ENCODE results near the gene IRAK1BP1.

Gene IRAK1BP1

GRCh38 chr6:78925317-78925716 is 58.0 kb downstream of the IRAK1BP1 start:
- Histone ChIP-seq H3K27ac (ENCODE audit: low read depth, low read length) (no peak overlapping the region), H3K27me3 (ENCODE audit: low read length) (no peaks in the 10 kb centered on the region), H3K9ac (ENCODE audit: low read length) (no peak overlapping the region), H2AFZ (ENCODE audit: low read depth, low read length, severe bottlenecking) (no peak overlapping the region), H3F3A (ENCODE audit: insufficient read depth) (no peaks in the 10 kb centered on the region), H3K79me2 (ENCODE audit: insufficient read depth, low read length) (no peaks in the 10 kb centered on the region), H3K9me2 (replicated peaks; ENCODE audit: insufficient read depth, low read length) (no peaks in the 10 kb centered on the region), H3K4me3 (ENCODE audit: insufficient read depth, low read length, poor library complexity, severe bottlenecking) (no peak overlapping the region), H4K20me1 (ENCODE audit: low read depth, low read length) (no peaks in the 10 kb centered on the region), H3K4me2 (ENCODE audit: low read depth, low read length, poor library complexity, severe bottlenecking) (no peak overlapping the region), H3K36me3 (ENCODE audit: low read length) (no peaks in the 10 kb centered on the region), H3K9me3 (ENCODE audit: insufficient read depth, low read length) (no peaks in the 10 kb centered on the region)
- TF ChIP-seq CTCF (IDR thresholded peaks at IDR 0.05; ENCODE audit: insufficient read depth, low read length, poor library complexity, severe bottlenecking) (no peak), EZH2phosphoT487 (conservative IDR thresholded peaks at IDR 0.05; ENCODE audit: low read length) (no peak)

- no peak overlapping the region for H2AFZ ChIP-seq (ENCODE audit: low read depth, low read length, severe bottlenecking)
Observed at GRCh38 chr6:78935553-78935952, 68.2 kb downstream of the IRAK1BP1 start.

DNA sequence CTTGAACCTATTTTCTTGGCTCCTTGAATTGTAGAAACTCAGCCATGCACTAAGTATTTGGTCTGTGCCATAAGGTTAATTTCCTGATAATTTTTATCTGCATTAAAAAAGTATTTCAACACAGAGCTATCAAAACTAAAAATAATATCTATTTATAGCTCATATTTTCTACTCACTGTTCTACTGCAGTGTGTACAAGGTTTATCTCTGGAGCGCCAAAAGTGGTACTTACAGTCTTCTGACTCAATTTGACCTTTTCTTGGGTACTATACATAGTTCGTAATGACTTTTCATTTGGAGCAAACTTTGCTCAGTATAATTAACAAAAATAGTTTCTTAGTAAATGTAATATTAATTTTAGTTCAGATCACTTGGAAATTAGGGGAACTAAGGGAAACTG is 69.2 kb downstream of the IRAK1BP1 start:
- Histone ChIP-seq H3K36me3 (ENCODE audit: low read length) (peaks cover 43% of the 10 kb centered on the region), H3K4me3 (ENCODE audit: insufficient read depth, low read length, poor library complexity, severe bottlenecking) (no peak overlapping the region), H3F3A (ENCODE audit: insufficient read depth) (0 out of 2 replicates have a peak, but pooled peaks cover 6% of the 10 kb centered on the region), H3K4me2 (ENCODE audit: low read depth, low read length, poor library complexity, severe bottlenecking) (no peak overlapping the region), H4K20me1 (ENCODE audit: low read depth, low read length) (peaks cover 9% of the 10 kb centered on the region; the same call in 1 of the 2 replicates), H3K9ac (ENCODE audit: low read length) (no peak overlapping the region), H3K9me3 (ENCODE audit: insufficient read depth, low read length) (no peaks in the 10 kb centered on the region), H3K27ac (ENCODE audit: low read depth, low read length) (no peak overlapping the region), H2AFZ (ENCODE audit: low read depth, low read length, severe bottlenecking) (no peak overlapping the region), H3K27me3 (ENCODE audit: low read length) (no peaks in the 10 kb centered on the region), H3K9me2 (replicated peaks; ENCODE audit: insufficient read depth, low read length) (no peaks in the 10 kb centered on the region), H3K79me2 (ENCODE audit: insufficient read depth, low read length) (no peaks in the 10 kb centered on the region)
- TF ChIP-seq EZH2phosphoT487 (conservative IDR thresholded peaks at IDR 0.05; ENCODE audit: low read length) (no peak), CTCF (IDR thresholded peaks at IDR 0.05; ENCODE audit: insufficient read depth, low read length, poor library complexity, severe bottlenecking) (no peak)

More at GRCh38 chr6:78935553-78935952, 68.2 kb downstream of the IRAK1BP1 start:
- Histone ChIP-seq H3F3A (ENCODE audit: insufficient read depth) (0 out of 2 replicates have a peak, but pooled peaks cover 6% of the 10 kb centered on the region), H3K9ac (ENCODE audit: low read length) (no peak overlapping the region), H3K4me3 (ENCODE audit: insufficient read depth, low read length, poor library complexity, severe bottlenecking) (no peak overlapping the region), H3K9me2 (replicated peaks; ENCODE audit: insufficient read depth, low read length) (no peaks in the 10 kb centered on the region), H3K4me2 (ENCODE audit: low read depth, low read length, poor library complexity, severe bottlenecking) (no peak overlapping the region), H3K79me2 (ENCODE audit: insufficient read depth, low read length) (no peaks in the 10 kb centered on the region), H3K36me3 (ENCODE audit: low read length) (peaks cover 34% of the 10 kb centered on the region), H3K27ac (ENCODE audit: low read depth, low read length) (no peak overlapping the region), H4K20me1 (ENCODE audit: low read depth, low read length) (peaks cover 9% of the 10 kb centered on the region; the same call in 1 of the 2 replicates), H3K9me3 (ENCODE audit: insufficient read depth, low read length) (no peaks in the 10 kb centered on the region), H3K27me3 (ENCODE audit: low read length) (no peaks in the 10 kb centered on the region)
- TF ChIP-seq EZH2phosphoT487 (conservative IDR thresholded peaks at IDR 0.05; ENCODE audit: low read length) (no peak), CTCF (IDR thresholded peaks at IDR 0.05; ENCODE audit: insufficient read depth, low read length, poor library complexity, severe bottlenecking) (no peak)

Data from SU-DHL-6 (cell line).